ENCODE results near the gene LRPAP1. TPM values are rescaled to one million over a fixed set of nuclear protein-coding genes. Genes with fewer than 3 reads are reported as not detected.

The LRPAP1 gene
- total RNA-seq, 1 donor from 2014 or later: 213 TPM

DNA sequence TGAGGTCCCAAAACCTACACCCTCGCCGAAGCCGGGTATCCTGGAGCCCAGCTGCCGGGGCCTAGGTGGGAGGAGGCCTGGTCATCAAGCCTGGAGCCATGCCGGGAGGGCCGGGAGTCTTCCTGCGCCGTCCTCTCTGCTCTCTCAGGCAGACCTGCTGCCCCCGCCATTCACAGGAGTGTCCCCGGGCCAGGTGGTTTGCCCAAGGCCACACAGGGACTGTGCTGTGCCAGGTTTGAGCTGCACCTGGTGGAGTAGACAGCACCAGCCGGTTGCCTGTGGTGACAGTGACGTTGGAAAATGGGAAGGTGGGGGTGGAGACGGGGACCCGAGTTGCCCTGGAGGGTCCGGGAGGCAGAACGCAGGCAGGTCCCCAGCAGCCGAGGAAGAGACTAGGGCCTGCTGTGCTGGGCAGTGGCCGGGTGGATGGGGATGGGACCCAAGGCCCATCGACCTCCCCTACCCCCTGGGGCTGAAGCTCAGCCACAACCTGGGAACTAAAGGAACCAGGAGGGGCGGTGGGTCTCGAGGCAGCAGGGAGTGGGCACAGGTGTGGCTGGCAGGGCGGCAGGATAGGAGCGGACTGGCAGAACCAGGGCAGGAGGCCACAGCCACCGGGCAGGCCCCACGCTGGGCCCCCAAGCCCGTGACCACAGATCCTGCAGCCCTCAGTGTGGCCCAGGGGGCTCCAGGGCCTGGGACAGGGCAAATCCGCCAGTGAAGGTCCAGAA, 59.6 kb downstream of the LRPAP1 start:
- no peak for DNase-seq (ENCODE audit: low read depth)

GRCh38 chr4:3471886-3472285, 60.3 kb downstream of the LRPAP1 start:
- DNase-seq (ENCODE audit: low read depth): no peak

GRCh38 chr4:3471098-3471760, 61.0 kb downstream of the LRPAP1 start:
- DNase-seq (ENCODE audit: low read depth): no peak

DNA sequence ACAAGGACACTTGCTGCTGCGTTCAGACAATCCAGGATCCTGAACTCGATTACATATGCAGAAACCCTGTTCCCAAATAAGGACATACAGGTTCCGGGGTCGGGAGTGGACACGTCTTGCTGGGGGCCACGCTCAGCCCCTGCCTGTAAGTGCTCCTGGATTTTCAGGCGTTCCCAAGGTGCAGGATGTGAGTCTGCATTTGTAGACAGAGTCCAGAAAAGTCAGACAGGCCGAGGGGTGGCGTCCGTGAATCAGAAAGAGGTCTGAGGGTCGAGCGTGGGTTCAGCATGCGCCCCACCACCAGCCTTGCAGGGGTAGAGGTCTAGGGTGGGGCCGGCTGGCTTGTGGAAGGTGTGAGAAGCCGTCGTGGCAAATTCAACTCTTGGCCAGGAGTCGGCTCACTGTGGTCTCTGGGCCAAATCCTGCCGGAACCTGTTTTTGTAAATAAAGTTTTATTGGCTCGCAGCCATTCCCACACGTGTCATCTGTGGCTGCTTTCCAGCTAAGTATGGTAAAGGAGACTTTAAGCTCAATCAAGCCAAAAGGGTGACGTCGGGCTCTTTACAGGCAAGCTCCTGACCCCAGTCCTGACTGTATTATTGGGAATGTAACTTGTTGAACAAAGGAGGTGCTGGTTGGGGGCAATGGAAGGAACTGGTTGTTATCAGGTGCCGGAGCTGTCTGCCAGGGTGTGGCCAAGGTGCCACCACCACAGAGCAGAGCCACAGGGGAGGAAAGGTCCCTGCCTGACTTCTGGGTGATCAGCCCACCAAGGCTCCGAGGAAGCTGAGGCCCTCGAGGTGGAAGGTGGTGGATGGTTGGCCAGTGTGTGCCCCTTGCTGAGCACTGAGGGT, 61.8 kb downstream of the LRPAP1 start:
- DNase-seq (ENCODE audit: low read depth): no peak

- DNase-seq (ENCODE audit: low read depth): no peak
Measured at GRCh38 chr4:3469386-3470243, 62.6 kb downstream of the LRPAP1 start.

- no peak for DNase-seq (ENCODE audit: low read depth)
Measured at GRCh38 chr4:3468804-3469203, 63.4 kb downstream of the LRPAP1 start.

GRCh38 chr4:3468154-3468553, 64.1 kb downstream of the LRPAP1 start:
- DNase-seq (ENCODE audit: low read depth): no peak

DNA sequence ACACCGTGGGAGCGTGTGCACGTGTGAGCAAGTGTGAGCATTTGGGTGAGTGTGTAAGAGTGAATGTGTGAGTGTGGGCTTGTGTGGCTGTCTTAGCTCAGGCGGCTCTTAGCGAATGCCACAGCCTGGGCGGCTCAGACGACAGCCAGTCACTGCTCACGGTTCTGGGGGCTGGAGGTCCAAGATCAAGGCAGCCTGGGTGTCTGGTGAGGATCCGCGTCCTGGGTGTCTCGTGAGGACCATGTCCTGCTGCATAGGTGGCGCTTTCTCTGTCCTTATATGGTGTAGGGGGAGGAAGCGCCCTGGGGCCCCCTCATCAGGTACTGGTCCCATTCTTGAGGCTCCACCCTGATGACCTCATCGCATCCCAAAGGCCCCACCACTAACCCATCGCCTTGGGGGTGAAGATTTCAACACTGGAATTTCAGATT, 64.6 kb downstream of the LRPAP1 start:
- no peak for DNase-seq (ENCODE audit: low read depth)

GRCh38 chr4:3466691-3467600, 65.3 kb downstream of the LRPAP1 start:
- no peak for DNase-seq (ENCODE audit: low read depth)

DNA sequence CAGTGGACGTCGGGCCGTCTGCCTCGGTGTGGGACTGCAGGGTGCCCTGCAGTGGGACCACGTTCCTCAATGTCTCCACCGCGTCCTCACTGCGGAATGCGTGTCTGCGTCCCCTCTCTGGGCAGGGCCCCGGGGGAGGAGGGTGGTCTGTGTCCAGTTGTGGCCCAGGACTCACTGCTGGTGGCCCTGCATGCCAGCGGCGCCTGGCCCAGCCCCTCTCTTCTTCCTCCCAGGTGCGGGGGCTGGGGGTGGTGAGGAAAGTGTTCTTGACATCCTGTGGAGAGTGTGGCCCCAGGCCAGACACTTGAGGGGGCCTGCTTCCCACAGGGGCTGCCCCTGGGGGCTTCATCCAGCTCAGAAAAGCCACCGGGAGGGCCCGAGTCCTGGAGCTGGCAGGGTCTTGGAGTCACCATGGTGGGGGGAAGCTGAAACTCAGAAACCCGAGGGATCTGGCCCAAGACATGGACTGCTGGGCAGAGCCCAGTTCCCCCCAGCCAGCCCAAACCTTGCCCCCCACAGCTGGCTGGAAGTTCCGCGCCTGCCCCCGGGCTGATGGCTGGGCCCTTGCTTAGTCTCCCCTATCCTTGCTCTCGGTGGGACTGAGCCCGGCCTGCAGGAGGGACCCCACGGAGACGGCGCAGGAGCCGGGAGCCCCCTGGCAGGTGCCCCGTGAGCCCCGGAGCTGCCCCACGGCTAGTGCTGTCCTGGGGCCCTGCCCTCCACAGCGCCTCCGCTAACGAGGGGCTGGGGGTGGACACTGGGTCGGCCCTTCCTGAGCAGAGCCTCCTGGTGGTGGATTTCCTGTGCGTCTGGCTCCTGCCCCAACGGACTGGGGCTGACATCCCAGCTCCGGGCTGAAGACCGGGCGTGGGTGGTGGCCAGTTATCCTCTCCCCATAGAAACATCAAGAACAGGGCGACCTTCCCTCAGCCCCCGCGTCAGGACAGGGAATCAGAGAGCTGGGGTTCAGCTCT, 66.2 kb downstream of the LRPAP1 start:
- no peak for DNase-seq (ENCODE audit: low read depth)

- no peak for DNase-seq (ENCODE audit: low read depth)
Measured at GRCh38 chr4:3464911-3465697, 67.1 kb downstream of the LRPAP1 start.

DNA sequence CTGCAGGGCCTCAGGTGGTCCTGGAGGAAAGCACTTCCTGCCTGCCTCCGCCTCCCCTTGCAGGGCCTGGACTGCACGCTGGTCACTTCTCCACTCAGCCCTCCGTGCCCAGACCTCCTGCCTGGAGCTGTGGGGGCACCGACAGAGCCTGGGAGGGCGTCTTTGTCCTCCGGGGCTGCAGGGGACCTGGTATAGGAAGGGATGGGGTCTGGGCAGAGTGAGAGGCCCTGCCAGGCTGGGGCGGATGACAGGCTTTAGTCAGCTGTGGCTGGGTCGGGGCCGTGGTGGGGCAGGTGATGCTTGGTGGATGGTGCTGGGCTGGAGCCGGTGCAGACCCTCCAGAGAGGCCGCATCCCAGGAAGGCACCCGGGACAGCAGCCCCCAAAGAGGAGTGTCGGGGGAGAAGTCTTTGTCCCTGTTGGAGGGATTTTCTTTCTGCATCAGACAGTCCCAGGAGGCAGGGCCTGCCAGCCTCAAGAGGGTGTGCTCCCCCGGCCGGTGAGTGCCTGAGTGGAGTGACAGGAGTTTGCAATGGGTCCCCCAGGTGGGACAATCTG, 67.8 kb downstream of the LRPAP1 start:
- no peak for DNase-seq (ENCODE audit: low read depth)

- DNase-seq (ENCODE audit: low read depth): no peak
Measured at GRCh38 chr4:3463556-3464348, 68.5 kb downstream of the LRPAP1 start.

DNA sequence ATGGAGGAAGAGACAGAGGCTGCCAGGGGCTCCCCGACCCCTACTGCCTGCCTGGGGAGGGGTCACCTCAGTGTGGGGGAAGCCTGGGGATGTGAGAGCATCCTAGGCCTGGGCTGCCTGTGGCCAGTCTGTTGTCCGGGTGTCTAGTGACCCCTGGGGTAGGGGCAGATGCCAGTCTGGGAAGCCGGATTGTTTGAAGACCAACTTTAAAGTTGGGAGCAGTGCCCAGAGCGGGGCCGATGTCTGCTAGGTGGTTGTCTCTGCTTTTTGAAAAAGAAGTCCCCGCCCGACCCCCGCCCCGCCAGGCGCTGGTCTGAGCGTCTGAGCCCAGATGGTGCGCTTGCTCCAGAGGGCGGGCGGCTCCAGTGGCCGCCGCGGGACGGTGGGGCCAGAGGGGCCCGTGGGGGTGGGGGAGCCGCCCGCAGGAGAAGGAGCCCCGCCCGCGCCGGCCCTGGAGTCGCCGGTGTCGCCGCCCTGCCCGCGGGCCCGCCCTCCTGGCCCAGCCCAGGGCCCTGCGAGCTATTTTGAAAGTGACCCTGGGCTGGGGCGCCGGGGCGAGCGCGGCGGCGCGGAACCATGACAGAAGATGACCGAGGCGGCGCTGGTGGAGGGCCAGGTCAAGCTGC, 69.3 kb downstream of the LRPAP1 start, which contains the start of gene DOK7:
Gene DOK7 (plus strand): TSS at position 517 of the 626 bp plus-strand sequence. CDS start 70 bp downstream, at position 587.
- DNase-seq (ENCODE audit: low read depth): no peak

GRCh38 chr4:3462321-3462789, 69.9 kb downstream of the LRPAP1 start:
- no peak for DNase-seq (ENCODE audit: low read depth)

DNA sequence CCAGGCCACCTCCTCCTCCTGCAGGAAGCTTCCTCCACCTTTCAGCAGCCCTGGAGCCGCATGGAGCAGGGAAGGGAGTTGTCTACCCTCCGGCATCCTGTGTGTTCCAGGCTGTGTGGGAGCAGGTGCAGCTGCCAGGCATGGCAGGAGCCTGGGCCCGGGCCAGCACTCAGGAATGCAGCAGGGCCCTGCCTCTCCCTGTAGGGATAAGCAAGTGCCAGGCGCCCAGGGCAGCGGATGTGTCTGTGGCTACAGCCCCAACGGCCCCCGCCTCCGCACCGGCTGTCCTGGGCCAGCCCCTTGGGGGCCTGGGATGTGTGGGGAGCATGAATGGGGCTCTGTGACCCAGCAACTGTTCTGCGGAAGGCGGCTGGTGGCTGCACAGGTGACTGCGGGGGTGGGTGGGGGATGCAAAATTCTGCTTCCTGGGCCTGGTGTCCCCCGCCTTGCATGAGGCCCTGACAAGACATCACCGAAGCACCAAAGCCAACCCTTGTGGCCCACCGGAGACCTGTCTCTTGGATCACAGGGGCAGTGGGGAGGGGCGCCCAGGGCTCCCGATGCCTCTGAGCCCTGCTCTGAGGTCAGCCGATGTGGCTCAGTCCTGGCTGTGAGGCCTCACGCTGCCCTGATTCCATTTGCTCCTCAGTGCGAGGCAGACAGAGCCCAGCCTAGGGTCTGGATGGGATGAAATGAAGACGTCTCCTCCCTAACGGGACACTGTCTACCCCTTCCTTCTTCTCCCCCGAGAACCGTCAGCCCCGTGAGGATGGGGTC, 70.5 kb downstream of the LRPAP1 start:
- peak; percentile 83 for DNase-seq (ENCODE audit: low read depth)

All from renal cortical epithelial cell (primary cell).